ENCODE data around the gene PIP4K2C. TPM values are rescaled to one million over a fixed set of nuclear protein-coding genes. Genes with fewer than 3 reads are reported as not detected.
"Not testable (repeated sequence)": the region's sequence is repeated elsewhere in the genome, so short reads cannot be mapped to it uniquely, and the experiment has no call there.

The PIP4K2C gene
- total RNA-seq, 1 donor from 2014 or later, result 28.6 TPM

DNA sequence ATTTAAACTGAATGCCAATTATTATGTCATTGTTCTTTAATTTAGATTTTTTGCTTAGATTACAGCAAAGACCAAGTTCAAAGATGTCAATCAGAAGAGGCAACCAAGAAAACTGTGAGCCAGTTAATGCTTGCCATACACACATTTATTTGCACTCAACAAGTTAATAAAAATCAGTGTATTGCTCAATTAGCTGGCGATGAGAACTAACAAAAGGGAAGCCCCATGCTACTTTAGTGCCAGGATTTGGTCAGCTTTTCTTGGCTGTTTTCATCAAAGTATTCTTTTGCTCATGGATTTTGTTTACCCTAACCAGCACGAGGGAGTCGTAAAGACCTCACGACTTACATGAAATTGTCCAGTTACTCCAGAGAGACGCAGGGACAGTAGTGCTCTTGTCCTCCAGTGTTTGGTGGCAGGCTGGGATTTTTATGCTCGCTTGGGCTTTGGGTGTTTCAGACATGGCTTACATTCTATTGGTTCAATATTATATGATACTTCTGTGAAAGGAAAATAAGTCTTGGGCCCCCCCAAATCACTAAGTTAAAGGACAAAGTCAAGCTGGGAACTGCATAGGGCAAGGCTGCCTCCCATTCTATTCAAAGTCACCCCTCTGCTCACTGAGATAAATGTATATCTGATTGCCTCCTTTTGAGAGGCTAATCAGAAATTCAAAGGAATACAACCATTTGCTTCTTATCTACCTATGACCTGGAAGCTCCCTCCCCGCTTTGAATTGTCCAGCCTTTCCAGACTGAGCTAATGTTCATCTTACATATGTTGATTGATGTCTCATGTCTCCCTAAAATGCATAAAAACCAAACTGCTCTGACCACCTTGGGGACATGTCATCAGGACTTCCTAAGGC lies 49.4 kb downstream of the PIP4K2C start:
- no peak for DNase-seq
- Histone ChIP-seq H3K27ac (no peak overlapping the region), H3K36me3 (no peaks in the 10 kb centered on the region), H3K4me1 (no peaks in the 10 kb centered on the region), H3K27me3 (ENCODE audit: low read depth) (peaks cover 7% of the 10 kb centered on the region), H3K9me3 (no peaks in the 10 kb centered on the region), H3K4me3 (no peak overlapping the region)
- intact Hi-C loops (cut with DNase I), result no loop called here
- TF ChIP-seq, protein P1, sequence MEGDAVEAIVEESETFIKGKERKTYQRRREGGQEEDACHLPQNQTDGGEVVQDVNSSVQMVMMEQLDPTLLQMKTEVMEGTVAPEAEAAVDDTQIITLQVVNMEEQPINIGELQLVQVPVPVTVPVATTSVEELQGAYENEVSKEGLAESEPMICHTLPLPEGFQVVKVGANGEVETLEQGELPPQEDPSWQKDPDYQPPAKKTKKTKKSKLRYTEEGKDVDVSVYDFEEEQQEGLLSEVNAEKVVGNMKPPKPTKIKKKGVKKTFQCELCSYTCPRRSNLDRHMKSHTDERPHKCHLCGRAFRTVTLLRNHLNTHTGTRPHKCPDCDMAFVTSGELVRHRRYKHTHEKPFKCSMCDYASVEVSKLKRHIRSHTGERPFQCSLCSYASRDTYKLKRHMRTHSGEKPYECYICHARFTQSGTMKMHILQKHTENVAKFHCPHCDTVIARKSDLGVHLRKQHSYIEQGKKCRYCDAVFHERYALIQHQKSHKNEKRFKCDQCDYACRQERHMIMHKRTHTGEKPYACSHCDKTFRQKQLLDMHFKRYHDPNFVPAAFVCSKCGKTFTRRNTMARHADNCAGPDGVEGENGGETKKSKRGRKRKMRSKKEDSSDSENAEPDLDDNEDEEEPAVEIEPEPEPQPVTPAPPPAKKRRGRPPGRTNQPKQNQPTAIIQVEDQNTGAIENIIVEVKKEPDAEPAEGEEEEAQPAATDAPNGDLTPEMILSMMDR (IDR thresholded peaks at IDR 0.05), result no peak
- ATAC-seq, result no peak

DNA sequence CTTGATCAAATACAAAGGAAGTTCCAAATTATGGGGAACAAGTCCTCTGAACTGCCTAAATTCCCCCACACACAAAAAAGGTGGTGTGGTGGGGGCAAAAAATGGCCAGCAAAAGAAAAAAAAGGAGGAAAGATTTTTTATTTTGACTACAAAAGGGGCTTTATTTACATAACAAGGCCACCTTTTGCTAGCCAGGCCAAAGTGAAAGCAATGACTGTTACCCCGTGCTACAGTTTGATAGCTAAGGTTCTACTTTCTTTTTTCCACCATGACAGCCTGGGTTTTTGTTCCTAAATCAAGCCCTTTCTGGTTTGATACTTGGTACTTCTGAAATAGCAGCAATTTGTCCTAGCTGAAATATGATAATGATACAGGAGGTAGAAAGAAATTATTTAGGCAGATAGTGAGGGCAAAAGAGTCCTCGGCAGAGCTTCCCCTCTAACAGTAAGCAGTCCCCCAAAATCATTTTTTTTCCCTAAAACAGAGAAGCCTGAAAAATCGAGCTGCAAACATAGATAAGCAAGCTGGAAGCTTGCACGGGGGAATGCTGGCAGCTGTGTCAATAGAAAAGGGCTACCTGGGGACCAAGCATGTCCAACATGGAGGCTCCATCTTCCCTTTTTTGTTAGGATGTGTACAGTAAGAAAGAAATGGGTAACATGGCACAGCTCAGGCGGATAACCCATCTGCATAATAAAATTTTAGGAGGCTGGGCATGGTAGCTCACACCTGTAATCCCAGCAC lies 50.9 kb downstream of the PIP4K2C start:
- no peaks in the 10 kb centered on the region for H3K9me3 ChIP-seq
- no peaks in the 10 kb centered on the region for H3K36me3 ChIP-seq
- peaks cover 7% of the 10 kb centered on the region for H3K27me3 ChIP-seq (ENCODE audit: low read depth)
- TF ChIP-seq, protein P1 (IDR thresholded peaks at IDR 0.05), result no peak
- H3K4me3 ChIP-seq, result no peak overlapping the region
- DNase-seq (no peak), ATAC-seq (no peak)
- no peak overlapping the region for H3K27ac ChIP-seq
- intact Hi-C loops (cut with DNase I), result no loop called here
- no peaks in the 10 kb centered on the region for H3K4me1 ChIP-seq

DNA sequence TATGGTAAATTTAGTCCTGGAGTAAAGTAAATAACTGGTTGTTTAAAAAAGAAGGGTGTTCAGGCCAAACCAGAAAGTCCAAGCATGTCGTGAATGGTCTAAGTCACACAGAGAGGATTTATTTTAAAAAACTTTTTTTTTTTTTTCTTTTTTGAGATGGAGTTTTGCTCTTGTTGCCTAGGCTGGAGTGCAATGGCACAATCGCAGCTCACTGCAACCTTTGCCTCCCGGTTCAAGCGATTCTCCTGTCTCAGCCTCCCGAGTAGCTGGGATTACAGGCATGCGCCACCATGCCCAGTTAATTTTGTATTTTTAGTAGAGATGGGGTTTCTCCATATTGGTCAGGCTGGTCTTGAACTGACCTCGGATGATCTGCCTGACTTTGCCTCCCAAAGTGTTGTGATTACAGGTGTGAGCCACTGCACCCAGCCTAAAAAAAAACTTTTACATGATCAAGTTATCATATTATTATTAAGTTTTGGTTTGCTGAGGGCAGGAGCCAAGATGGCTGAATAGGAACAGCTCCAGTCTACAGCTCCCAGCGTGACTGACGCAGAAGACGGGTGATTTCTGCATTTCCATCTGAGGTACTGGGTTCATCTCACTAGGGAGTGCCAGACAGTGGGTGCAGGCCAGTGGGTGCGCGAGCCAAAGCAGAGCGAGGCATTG lies 55.1 kb downstream of the PIP4K2C start:
- H3K4me3 ChIP-seq; H3K4me1 ChIP-seq; H3K27ac ChIP-seq; H3K9me3 ChIP-seq; H3K27me3 ChIP-seq (ENCODE audit: low read depth); intact Hi-C loops (cut with DNase I); ATAC-seq; DNase-seq; H3K36me3 ChIP-seq: not testable (repeated sequence)

DNA sequence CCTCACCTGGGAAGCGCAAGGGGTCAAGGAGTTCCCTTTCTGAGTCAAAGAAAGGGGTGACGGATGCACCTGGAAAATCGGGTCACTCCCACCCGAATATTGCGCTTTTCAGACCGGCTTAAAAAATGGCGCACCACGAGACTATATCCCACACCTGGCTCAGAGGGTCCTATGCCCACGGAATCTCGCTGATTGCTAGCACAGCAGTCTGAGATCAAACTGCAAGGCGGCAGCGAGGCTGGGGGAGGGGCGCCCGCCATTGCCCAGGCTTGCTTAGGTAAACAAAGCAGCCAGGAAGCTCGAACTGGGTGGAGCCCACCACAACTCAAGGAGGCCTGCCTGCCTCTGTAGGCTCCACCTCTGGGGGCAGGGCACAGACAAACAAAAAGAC lies 55.7 kb downstream of the PIP4K2C start:
- intact Hi-C loops (cut with DNase I); ATAC-seq; DNase-seq: not testable (repeated sequence)

More for the DNA sequence above, 55.7 kb downstream of the PIP4K2C start:
- not testable (repeated sequence) for H3K4me3 ChIP-seq; H3K27ac ChIP-seq; H3K27me3 ChIP-seq (ENCODE audit: low read depth); H3K4me1 ChIP-seq; H3K36me3 ChIP-seq; H3K9me3 ChIP-seq

Other genes starting within 250 kb of the PIP4K2C start
- 79.3 TPM for gene R3HDM2, start 160.1 kb upstream of the PIP4K2C start, total RNA-seq
- not detected for gene INHBC, start 156.4 kb upstream of the PIP4K2C start, total RNA-seq
- not detected for gene INHBE, start 135.9 kb upstream of the PIP4K2C start, total RNA-seq
- gene GLI1, start 131.4 kb upstream of the PIP4K2C start, total RNA-seq, result 0.21 TPM
- 54.2 TPM for gene ARHGAP9, start 111.3 kb upstream of the PIP4K2C start, total RNA-seq
- 131 TPM for gene MARS1, start 103.1 kb upstream of the PIP4K2C start, total RNA-seq
- 26.1 TPM for gene DDIT3, start 70.7 kb upstream of the PIP4K2C start, total RNA-seq
- gene MBD6, start 68.4 kb upstream of the PIP4K2C start, total RNA-seq, result 93.1 TPM
- gene DCTN2, start 44.0 kb upstream of the PIP4K2C start, total RNA-seq, result 88.3 TPM
- gene KIF5A, start 41.1 kb upstream of the PIP4K2C start, total RNA-seq, result 0.09 TPM
- 21.4 TPM for gene DTX3, start 13.6 kb downstream of the PIP4K2C start, total RNA-seq
- 11.5 TPM for gene ARHGEF25, start 20.2 kb downstream of the PIP4K2C start, total RNA-seq
- gene B4GALNT1, start 42.0 kb downstream of the PIP4K2C start, total RNA-seq, result 0.89 TPM
- gene OS9, start 102.9 kb downstream of the PIP4K2C start, total RNA-seq, result 294 TPM
- gene AGAP2, start 147.6 kb downstream of the PIP4K2C start, total RNA-seq, result 5.7 TPM
- gene TSPAN31, start 153.8 kb downstream of the PIP4K2C start, total RNA-seq, result 41.1 TPM
- gene CDK4, start 161.1 kb downstream of the PIP4K2C start, total RNA-seq, result 68.4 TPM
- 20.0 TPM for gene MARCHF9, start 163.9 kb downstream of the PIP4K2C start, total RNA-seq
- 1.1 TPM for gene CYP27B1, start 175.9 kb downstream of the PIP4K2C start, total RNA-seq
- 14.4 TPM for gene METTL1, start 180.9 kb downstream of the PIP4K2C start, total RNA-seq
- 6.8 TPM for gene EEF1AKMT3, start 181.4 kb downstream of the PIP4K2C start, total RNA-seq
- gene TSFM, start 191.6 kb downstream of the PIP4K2C start, total RNA-seq, result 22.6 TPM
- 10.8 TPM for gene AVIL, start 227.5 kb downstream of the PIP4K2C start, total RNA-seq

All from lower lobe of right lung (tissue), 2 donors.